ENCODE results near the gene SLC49A3. TPM values are rescaled to one million over a fixed set of nuclear protein-coding genes. Genes with fewer than 3 reads are reported as not detected.

Gene SLC49A3
- total RNA-seq, 1 donor from 2014 or later = 0.16 TPM

DNA sequence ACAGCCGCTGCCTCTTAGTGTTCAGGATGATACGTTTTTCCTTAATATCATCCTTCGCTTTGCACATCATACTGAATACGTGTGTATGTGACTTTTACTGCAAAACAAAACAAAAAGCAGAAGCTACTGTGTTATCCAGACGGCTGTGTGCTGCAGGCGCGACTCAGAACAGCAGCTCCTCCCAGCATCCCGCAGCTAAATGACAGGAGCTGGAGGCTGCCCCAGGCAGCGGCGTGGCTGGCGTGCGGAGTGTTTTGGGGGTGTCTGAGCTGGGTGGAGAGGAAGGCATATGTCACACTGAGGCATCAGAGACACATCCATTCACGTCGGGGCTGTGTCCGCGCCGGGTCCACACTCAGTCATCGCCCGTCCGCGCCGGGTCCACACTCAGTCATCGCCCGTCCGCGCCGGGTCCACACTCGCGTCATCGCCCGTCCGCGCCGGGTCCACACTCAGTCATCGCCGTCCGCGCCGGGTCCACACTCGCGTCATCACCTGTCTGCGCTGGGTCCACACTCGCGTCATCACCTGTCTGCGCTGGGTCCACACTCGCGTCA, 33.3 kb upstream of the SLC49A3 start:
- intact Hi-C loops (cut with micrococcal nuclease) = no loop called here

DNA sequence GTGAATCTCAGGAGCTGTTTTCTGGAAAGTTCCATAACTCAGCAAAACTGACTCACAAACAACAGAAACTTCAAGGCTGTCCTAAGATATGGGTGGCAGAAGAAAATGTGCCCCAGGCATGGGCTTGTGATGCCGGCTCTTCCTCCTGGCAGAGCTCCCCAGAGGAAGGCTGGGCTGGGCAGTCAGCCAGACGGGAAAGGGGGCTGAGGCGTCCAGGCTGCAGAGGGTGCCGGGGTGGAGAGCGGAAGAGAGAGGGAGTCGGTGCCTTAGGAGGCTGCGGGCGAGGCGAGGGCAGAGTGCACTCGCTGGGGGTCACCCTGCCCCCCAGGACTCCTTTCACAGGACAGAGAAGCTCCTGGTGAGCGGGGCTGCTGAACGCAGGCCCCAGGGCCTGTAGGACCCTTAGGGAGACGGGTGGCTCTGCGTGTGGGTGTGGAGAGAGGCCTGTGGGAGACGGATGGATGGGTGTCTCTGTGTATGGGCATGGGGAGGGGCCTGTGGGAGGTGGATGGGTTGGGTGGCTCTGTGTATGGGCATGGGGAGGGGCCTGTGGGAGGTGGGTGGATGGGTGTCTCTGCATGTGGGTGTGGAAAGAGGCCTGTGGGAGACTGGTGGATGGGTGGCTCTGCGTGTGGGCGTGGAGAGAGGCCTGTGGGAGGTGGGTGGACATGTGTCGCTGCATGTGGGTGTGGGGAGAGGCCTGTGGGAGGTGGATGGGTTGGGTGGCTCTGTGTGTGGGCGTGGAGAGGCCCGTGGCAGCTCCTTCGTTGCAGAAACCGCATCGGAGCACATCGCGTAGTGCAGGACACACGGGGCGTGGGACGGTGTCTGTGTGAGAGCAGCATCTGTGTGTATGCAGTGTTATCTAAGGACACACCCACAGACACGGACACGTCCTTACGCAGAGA, 32.6 kb upstream of the SLC49A3 start:
- intact Hi-C loops (cut with micrococcal nuclease) = no loop called here

DNA sequence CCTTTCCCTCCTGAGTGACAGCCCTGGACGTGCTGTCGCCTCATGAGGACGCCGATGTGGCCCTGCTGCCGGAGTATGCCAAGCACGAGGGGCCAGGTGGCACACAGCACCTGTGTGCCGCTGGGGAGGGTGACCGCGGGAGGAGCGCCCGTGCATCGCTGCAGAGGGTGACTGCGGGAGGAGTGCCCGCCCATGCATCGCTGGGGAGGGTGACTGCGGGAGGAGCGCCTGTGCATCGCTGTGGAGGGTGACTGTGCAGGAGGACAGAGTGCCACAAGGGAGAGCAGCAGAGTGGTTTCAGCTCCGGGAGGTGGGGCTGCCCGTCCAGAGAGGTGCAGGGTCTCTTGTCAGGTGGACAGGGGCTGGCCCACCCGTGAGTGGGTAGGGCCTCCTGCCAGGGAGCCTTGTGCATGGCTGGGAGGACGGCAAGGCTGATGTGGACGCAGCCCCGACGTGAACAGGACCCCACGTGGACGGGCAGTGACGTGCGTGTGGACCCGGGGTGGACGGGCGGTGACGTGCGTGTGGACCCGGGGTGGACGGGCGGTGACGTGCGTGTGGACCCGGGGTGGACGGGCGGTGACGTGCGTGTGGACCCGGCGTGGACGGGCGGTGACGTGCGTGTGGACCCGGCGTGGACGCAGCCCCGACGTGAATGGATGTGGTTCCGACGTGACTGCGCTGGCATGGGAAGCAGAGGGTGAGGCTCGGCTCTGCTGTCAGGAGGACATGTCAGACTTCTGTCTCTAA, 31.3 kb upstream of the SLC49A3 start:
- intact Hi-C loops (cut with micrococcal nuclease) = no loop called here

DNA sequence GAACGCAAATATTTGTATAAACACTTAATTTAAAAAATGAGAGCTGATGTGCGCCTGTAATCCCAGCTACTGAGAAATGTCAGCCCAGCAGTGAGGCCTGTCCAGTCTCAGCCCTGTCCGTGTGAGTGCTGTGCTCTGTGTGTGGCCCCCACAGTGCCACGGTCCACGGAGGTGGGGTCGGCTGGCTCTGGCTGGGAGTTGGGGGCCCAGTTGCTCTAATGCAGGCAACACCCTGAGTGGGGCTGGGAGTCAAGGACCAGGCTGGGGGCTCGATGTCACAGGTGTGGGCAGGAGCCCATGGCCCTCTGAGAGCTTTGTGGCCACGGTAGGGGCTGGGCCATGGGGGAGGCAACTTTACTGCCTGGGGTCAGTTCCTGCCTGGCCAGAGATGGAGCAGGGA, 29.5 kb upstream of the SLC49A3 start:
- intact Hi-C loops (cut with micrococcal nuclease) = no loop called here

DNA sequence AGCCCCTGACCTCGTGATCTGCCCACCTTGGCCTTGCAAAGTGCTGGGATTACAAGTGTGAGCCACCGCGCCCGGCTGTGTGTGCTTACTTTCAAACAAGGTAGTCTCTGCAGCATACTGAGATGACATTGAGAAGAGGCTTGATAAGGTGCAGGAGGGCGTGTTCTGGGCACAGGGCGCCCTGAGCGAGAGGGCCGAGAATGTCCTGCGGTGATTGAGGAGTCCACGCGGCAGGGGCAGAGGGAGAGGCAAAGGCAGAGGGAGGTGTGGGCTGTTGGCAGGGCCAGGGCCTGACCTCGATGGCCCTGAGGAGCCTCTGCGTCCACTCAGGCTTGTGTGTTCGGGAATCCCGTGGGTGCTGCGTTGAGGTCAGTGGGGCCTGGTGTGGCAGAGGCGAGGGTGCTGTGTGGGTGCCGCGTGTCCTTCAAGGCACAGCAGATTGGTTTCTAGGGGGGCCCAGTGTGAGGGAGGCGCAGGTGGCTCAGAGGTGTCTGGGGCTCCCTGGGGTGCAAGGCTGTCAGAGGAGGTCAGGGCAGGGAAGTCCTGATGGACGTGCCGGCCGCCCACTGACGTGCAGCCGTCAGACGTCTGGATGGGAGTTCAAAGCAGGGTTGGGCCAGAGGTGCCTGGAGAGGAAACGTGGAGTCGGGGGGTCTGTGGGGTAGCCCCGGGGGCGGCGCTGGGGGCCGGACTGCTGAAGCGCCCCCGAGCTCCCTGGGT, 28.8 kb upstream of the SLC49A3 start:
- intact Hi-C loops (cut with micrococcal nuclease) = no loop called here

DNA sequence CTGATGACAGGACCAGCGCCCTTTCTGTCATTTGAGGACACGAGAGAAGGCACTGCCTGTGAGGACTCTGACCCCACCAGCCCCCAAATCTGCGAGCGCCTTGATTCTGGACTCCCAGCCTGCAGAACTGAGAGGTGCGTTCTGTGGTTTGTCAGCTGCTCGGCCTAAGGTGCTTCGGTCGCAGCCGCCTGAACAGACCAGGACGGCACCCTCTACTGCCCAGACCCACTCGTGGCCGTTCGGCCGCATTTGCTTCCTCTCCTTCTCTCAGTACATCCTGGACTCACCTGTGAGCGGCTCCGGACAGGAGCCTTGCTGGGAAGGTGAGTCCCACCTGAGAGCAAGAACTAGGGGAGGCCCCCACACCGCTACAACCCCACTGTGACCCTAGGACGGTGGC, 25.1 kb upstream of the SLC49A3 start:
- intact Hi-C loops (cut with micrococcal nuclease) = no loop called here

DNA sequence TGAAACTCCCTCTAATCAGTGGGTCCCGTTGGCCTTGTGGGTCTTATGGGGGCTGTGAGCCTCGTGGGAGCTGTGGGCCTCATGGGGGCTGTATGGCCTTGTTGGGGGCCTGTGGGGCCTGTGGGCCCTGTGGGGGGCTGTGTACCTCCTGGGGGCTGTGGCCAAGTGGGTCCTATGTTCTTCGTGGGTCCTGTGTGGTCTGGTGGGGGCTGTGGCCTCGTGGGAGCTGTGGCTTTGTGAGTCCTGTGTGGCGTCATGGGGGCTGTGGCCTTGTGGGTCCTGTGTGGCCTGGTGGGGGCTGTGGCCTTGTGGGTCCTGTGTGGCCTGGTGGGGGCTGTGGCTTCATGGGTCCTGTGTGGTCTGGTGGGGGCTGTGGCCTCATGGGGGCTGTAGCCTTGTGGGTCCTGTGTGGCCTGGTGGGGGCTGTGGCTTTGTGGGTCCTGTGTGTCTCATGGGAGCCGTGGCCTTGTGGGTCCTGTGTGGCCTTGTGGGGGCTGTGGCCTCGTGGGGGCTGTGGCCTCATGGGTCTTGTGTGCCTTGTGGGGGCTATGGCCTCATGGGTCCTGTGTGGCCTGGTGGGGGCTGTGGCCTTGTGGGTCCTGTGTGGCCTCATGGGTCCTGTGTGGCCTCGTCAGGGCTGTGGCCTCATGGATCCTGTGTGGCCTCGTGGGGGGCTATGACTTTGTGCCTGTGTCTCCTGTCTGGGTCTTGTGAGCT, 24.1 kb upstream of the SLC49A3 start:
- intact Hi-C loops (cut with micrococcal nuclease) = no loop called here

DNA sequence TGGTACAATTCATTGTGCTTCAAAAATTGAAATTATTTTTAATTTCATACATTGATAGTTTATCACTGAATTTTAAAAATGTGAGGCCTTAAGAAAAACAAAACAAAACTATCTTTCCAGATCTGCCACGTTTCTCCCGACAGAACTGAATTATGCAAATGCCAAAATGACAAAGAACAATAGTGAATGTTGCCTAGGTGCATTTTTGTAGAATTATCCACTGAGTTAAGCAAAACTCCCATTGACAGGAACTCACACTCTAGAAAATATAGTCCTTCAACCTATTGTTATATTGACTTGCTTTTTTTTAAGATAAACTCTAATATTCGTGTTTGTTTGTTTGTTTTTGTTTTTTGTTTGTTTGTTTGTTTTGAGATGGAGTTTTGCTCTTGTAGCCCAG, 23.1 kb upstream of the SLC49A3 start:
- intact Hi-C loops (cut with micrococcal nuclease) = no loop called here

DNA sequence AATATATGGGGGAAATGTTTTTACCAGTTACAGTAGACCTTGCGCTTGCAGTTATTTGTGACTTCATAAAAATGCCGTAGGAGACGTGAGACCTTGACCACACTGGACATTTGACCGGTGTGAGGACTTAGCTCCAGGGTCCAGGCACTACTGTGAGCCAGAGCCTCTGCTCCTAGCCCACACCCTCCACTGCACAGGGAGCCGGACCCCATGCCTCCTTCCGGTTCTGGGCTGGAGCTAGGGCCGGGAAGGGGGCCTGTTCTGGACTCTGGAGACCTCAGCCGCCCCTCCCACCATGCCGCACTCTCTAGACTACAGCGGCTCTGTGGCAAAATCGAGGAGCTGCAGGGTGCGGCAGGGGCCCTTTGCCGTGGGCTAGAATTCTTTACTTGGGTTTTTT, 22.0 kb upstream of the SLC49A3 start:
- intact Hi-C loops (cut with micrococcal nuclease) = no loop called here

DNA sequence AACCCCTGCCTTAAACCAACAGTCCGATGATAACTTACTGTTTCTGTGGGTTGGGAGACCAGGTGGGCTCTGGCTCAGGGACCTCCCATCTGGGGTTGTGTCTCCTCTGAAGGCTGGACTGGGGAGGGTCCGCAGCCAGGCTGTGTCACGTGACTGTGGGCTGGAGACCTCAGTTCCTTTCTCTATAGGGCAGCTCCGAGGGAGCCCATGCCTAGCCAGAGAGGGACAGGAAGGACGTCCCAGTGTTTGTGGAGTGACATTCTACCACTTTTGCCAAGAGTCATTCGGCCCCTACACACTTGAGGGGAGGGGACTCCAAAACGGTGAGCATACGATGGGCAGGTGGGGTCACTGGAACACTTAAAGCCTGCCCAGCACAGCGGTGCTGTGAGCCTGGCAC, 21.2 kb upstream of the SLC49A3 start:
- intact Hi-C loops (cut with micrococcal nuclease) = no loop called here

DNA sequence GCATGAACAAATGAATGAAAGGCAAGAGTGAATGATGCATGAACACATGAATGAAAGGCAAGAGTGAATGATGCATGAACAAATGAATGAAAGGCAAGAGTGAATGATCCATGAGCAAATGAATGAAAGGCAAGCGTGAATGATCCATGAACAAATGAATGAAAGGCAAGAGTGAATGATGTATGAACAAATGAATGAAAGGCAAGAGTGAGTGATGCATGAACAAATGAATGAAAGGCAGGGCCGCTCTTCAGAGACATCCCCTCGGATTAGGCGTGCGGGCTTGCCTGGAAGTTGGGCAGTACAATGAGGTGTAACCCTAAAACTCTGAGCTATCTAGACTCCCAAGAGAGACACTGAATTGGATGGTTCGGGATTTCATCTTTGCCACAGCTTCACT, 20.4 kb upstream of the SLC49A3 start:
- intact Hi-C loops (cut with micrococcal nuclease) = loop anchor here (5.0 kb wide), 1 partner anchor 223 kb away; the partner anchor contains the start of genes GAK and TMEM175

DNA sequence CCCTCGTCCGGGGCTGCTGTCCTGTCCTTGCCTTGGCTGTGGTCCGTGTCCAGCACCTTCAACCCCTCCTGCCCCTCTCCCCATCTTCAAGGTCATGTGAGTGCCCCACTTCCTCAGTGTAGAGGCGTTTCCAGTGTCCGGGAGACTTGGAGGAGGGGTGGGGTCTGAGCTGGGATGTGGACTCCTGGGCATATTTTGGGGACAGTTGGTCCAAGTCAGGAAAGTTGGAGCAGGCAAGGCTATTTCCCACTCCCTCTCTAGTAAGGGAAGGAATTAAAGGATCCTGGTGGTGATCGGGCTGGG, 19.6 kb upstream of the SLC49A3 start:
- intact Hi-C loops (cut with micrococcal nuclease) = loop anchor here (5.0 kb wide), 1 partner anchor 224 kb away; the partner anchor contains the start of genes GAK and TMEM175

DNA sequence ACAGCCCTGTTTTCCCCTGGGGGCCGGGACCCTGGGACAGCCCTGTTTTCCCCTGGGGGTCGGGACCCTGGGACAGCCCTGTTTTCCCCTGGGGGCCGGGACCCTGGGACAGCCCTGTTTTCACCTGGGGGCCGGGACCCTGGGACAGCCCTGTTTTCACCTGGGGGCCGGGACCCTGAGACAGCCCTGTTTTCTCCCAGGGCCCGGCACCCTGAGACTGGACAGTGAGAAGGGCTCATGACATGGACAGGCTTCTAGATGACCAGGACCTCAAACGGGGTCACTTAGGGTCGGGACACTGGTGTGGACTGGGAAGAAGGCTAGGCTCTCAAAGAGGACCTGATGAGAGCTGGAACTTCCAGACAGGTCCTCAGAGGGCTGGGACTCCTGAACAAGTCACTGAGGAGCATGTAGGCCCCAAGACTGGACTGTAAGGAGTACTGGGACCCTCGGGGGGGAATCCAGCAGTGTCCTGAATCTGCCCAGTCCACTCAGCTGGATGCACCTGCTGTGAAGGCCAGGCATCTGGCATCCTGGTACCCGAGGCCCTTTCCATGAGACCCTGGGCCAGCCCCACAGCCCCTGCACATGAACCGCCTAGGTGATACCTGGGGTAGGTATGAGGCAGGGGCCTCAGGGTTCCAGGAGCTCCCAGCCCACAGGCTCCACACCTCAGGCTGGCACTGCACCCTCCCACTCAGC, 19.1 kb upstream of the SLC49A3 start:
- intact Hi-C loops (cut with micrococcal nuclease) = loop anchor here (5.0 kb wide), 1 partner anchor 224 kb away; the partner anchor contains the start of genes GAK and TMEM175

DNA sequence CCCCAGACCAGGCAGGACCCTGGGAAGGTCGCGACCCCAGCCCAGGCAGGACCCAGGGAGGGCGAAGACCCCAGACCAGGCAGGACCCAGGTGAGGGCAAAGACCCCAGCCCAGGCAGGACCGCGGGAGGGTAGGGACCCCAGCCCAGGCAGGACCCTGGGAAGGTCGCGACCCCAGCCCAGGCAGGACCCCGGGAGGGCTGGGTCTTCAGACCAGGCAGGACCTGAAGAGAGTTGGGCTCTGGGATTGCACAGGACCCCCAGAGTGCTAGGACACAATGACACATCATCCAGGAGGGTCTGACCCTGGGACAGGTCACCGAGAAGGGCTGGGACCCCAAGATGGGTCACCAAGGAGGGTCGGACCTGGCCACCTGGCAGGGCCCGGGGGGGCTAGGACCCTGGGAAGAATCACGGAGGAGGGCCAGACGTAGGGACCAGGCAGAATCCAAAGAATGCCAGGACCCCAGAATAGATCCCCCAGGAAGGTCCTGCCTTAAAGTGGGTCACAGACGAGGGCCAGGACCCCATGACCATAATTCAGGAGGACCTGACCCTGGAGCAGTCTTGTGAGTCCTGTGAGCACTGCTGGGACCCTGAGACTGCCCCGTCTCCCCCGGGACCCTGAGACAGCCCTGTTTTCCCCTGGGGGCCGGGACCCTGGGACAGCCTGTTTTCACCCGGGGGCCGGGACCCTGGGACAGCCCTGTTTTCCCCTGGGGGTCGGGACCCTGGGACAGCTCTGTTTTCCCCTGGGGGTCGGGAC, 18.1 kb upstream of the SLC49A3 start:
- intact Hi-C loops (cut with micrococcal nuclease) = loop anchor here (5.0 kb wide), 1 partner anchor 225 kb away; the partner anchor contains the start of genes GAK and TMEM175

DNA sequence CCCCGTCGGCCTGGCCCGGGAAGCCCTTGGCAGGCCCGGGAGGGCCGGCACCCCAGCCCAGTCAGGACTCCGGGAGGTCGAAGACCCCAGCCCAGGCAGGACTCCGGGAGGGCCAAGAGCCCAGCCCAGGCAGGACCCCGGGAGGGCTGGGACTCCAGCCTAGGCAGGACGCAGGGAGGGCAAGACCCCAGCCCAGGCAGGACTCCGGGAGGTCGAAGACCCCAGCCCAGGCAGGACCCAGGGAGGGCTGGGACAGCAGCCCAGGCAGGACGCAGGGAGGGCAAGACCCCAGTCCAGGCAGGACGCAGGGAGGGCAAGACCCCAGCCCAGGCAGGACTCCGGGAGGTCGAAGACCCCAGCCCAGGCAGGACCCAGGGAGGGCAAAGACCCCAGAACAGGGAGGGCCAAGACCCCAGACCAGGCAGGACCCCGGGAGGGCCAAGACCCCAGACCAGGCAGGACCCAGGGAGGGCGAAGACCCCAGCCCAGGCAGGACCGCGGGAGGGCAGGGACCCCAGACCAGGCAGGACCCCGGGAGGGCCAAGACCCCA, 17.2 kb upstream of the SLC49A3 start:
- intact Hi-C loops (cut with micrococcal nuclease) = loop anchor here (5.0 kb wide), 1 partner anchor 226 kb away; the partner anchor contains the start of genes GAK and TMEM175

DNA sequence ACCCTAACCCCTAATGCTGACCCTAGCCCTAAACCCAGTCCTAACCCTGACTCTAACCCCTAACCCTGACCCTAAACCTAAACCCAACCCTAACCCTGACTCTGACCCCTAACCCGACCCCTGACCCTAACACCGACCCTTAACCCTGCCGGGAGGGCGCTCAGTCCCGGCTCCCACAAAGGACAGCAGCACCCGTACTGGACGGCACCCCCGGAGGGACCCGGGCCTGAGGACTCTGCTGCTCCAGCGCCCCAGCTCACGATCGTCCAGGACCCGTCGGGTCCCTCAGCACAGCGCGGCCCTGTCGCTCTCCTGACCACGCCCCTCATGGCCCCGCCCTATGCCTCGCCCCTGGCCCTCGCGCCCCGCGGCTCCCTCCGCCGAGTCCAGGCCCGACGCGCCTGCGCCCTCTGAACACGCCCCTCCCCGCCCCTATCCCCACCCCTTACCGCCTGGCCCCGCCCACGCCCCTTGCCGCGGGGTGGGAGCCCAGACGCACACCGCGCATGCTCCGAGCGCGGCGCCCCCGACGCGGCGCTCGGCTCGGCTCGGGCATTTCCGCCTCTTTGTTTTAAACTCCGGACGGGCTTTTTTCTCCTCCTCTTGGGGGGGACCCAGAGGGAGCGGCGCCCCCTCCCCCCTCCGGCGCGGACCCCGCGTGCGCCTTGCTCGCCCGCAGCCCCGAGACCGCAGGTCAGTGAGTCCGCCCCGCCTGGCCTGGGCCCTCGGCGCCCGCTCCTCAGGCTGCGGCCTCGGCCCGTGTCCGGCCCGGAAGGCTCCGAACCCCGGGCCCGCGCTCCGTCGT, 16.5 kb upstream of the SLC49A3 start, which contains the start of gene PCGF3:
PCGF3 (plus strand) TSS at position 555 of the 805 bp plus-strand sequence. CDS start 27,849 bp downstream, outside the sequence.
- intact Hi-C loops (cut with micrococcal nuclease) = loop anchor here (1.0 to 5.0 kb wide), 5 partner anchors 24 to 368 kb away; partner anchors contain the start of genes ATP5ME, GAK, MYL5 and TMEM175

DNA sequence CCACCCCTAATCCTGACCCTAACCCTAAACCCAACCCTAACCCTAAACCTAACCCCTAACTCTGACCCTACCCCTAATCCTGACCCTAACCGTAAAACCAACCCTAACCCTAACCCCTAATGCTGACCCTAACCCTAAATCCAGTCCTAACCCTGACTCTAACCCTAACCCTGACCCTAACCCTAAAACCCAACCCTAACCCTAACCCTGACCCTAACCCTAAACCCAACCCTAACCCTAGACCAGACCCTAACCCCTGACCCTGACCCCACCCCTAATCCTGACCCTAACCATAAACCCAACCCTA, 16.0 kb upstream of the SLC49A3 start:
- intact Hi-C loops (cut with micrococcal nuclease) = loop anchor here (1.0 to 5.0 kb wide), 5 partner anchors 24 to 368 kb away; partner anchors contain the start of genes ATP5ME, GAK, MYL5 and TMEM175

Data from T-helper 2 cell treated with Interferon-gamma antibody and Interleukin-4, amounts not matched to agents 100 ng/mL and 5 ng/mL, for 36 hours (primary cell).